ENCODE data around the gene MACIR. TPM values are rescaled to one million over a fixed set of nuclear protein-coding genes. Genes with fewer than 3 reads are reported as not detected.

MACIR gene
- total RNA-seq, 1 experiment from 2014 or later, result 23.4 TPM

- no peak overlapping the region for H3K4me3 ChIP-seq (ENCODE audit: low read depth, low read length, poor library complexity, severe bottlenecking)
- ChIA-PET POLR2A (ENCODE audit: low non-redundant PET) (no interaction called here), CTCF (no interaction called here)
- TF ChIP-seq EZH2 (IDR thresholded peaks at IDR 0.05; ENCODE audit: borderline replicate concordance, low read depth, low read length, poor library complexity, severe bottlenecking) (no peak), CTCF (conservative IDR thresholded peaks at IDR 0.05; ENCODE audit: low read depth, low read length) (no peak)
- no peak overlapping the region for H3K27ac ChIP-seq (ENCODE audit: low read depth, low read length, poor library complexity, severe bottlenecking)
- no TSS peak for BruUV-seq (replicated peaks)
- DNase-seq (ENCODE audit: low spot score), result no peak
- no peaks in the 10 kb centered on the region for H3K36me3 ChIP-seq (ENCODE audit: insufficient read depth, low read length, poor library complexity, severe bottlenecking)
- no peaks in the 10 kb centered on the region for H3K9me3 ChIP-seq (ENCODE audit: low read depth, low read length, poor library complexity, severe bottlenecking)
- peaks cover 7% of the 10 kb centered on the region for H3K4me1 ChIP-seq (ENCODE audit: insufficient read depth, low read length, poor library complexity, severe bottlenecking)
- intact Hi-C loops (cut with micrococcal nuclease; ENCODE audit: unreplicated experiment), result no loop called here
- H3K27me3 ChIP-seq (replicated peaks; ENCODE audit: insufficient read depth, low read depth, low read length, poor library complexity), result no peaks in the 10 kb centered on the region
Observed at GRCh38 chr5:103293719-103294118, 35.2 kb downstream of the MACIR start.

GRCh38 chr5:103294906-103295305 lies 36.3 kb downstream of the MACIR start:
- no peak overlapping the region for H3K27ac ChIP-seq (ENCODE audit: low read depth, low read length, poor library complexity, severe bottlenecking)
- no peak overlapping the region for H3K4me3 ChIP-seq (ENCODE audit: low read depth, low read length, poor library complexity, severe bottlenecking)
- H3K36me3 ChIP-seq (ENCODE audit: insufficient read depth, low read length, poor library complexity, severe bottlenecking), result no peaks in the 10 kb centered on the region
- no peaks in the 10 kb centered on the region for H3K9me3 ChIP-seq (ENCODE audit: low read depth, low read length, poor library complexity, severe bottlenecking)
- BruUV-seq (replicated peaks), result no TSS peak
- ChIA-PET POLR2A (ENCODE audit: low non-redundant PET) (no interaction called here), CTCF (no interaction called here)
- intact Hi-C loops (cut with micrococcal nuclease; ENCODE audit: unreplicated experiment), result no loop called here
- no peaks in the 10 kb centered on the region for H3K27me3 ChIP-seq (replicated peaks; ENCODE audit: insufficient read depth, low read depth, low read length, poor library complexity)
- no peak for DNase-seq (ENCODE audit: low spot score)
- H3K4me1 ChIP-seq (ENCODE audit: insufficient read depth, low read length, poor library complexity, severe bottlenecking), result peaks cover 12% of the 10 kb centered on the region
- TF ChIP-seq EZH2 (IDR thresholded peaks at IDR 0.05; ENCODE audit: borderline replicate concordance, low read depth, low read length, poor library complexity, severe bottlenecking), result no peak
- no peak for TF ChIP-seq CTCF (conservative IDR thresholded peaks at IDR 0.05; ENCODE audit: low read depth, low read length)

GRCh38 chr5:103295424-103295823 lies 36.9 kb downstream of the MACIR start:
- no peak for DNase-seq (ENCODE audit: low spot score)
- ChIA-PET POLR2A (ENCODE audit: low non-redundant PET) (no interaction called here), CTCF (no interaction called here)
- Histone ChIP-seq H3K27me3 (replicated peaks; ENCODE audit: insufficient read depth, low read depth, low read length, poor library complexity) (no peaks in the 10 kb centered on the region), H3K4me3 (ENCODE audit: low read depth, low read length, poor library complexity, severe bottlenecking) (no peak overlapping the region), H3K9me3 (ENCODE audit: low read depth, low read length, poor library complexity, severe bottlenecking) (no peaks in the 10 kb centered on the region), H3K27ac (ENCODE audit: low read depth, low read length, poor library complexity, severe bottlenecking) (no peak overlapping the region), H3K4me1 (ENCODE audit: insufficient read depth, low read length, poor library complexity, severe bottlenecking) (peaks cover 12% of the 10 kb centered on the region), H3K36me3 (ENCODE audit: insufficient read depth, low read length, poor library complexity, severe bottlenecking) (no peaks in the 10 kb centered on the region)
- TF ChIP-seq CTCF (conservative IDR thresholded peaks at IDR 0.05; ENCODE audit: low read depth, low read length) (no peak), EZH2 (IDR thresholded peaks at IDR 0.05; ENCODE audit: borderline replicate concordance, low read depth, low read length, poor library complexity, severe bottlenecking) (no peak)
- intact Hi-C loops (cut with micrococcal nuclease; ENCODE audit: unreplicated experiment), result no loop called here
- BruUV-seq (replicated peaks), result no TSS peak

All from A673 (cell line).